GM12873 (cell line): ENCODE data around the gene GALNT9.

Source experiments
- CTCF ChIP-seq: IDR thresholded peaks from 2 replicates; pipeline ENCODE4 v1.5.1; 2012; ENCODE audit warnings: low read depth, mild to moderate bottlenecking, moderate library complexity, low read length, control low read depth; ENCODE audit not compliant: insufficient read depth; ENCODE audit errors: missing control alignments

The GALNT9 gene

GRCh38 chr12:132355742-132356681 is 26.6 kb upstream of the GALNT9 start:
- TF ChIP-seq CTCF: no peak

DNA sequence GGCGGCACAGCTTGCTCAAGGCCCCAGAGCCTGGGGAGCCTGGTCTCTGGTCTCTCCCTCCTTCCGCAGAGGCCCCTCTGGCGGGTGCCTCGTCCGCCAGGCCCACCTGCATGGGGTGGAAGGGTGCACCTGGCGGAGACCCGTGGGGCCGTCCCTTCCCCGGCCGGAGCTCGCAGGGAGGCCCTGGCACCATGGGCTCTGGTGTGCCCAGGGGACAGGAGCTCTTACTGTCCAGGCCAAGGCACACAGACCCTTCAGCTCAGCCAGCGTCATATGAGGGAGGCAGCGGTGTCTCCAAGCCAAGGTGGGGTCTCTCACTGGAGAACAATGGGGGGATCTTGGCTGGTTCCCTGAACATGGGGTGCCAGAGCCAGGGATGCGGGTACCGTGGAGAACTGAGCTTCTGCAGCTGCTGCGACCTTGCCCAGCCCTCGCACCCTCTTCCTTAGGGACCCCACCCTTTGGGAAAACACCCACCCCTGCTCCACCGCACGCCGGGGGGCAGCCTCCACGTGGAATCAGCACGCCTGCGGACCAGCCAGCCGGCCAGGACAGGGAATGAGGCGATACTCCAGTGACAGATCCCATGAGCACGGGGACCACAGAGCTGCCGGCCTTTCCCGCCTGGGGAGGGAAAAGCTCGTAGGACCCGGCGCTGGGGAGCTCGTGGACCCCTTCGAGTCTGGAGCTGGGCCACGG is 25.7 kb upstream of the GALNT9 start:
- no peak for TF ChIP-seq CTCF

- TF ChIP-seq CTCF: no peak
Measured at GRCh38 chr12:132354211-132354981, 25.0 kb upstream of the GALNT9 start.

DNA sequence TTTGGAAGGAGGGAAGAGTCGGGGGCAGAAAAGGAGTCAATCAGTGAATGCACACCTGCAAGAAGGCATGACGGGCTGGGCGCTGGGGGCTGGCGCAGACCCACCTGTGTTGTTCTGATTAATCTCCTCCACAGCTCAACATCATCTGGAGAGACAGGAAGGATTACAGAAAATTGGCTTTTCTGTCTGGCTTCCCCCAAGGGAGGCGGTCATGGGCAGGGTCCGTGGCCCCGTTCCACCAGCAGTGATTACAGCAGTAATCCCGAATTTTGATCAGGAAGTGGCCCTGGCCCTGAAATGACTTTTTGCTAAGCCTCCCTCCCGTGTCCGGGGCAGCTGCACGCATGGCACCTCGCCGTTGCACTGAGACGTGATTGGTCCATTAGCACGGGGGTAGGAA is 24.4 kb upstream of the GALNT9 start:
- no peak for TF ChIP-seq CTCF

- TF ChIP-seq CTCF: no peak
Measured at GRCh38 chr12:132352896-132353800, 23.8 kb upstream of the GALNT9 start.

- TF ChIP-seq CTCF: no peak
Measured at GRCh38 chr12:132351751-132352495, 22.5 kb upstream of the GALNT9 start.
